K562 (cell line): Measurements from ENCODE around the gene PEX6. TPM values are rescaled to one million over a fixed set of nuclear protein-coding genes. Genes with fewer than 3 reads are reported as not detected.

ENCODE experiments used
- ATAC-seq: fragments of 200-7000 bp; cut with Tn5 transposase; 3 replicates; pipeline ENCODE4 v1.9.1; 2020; ENCODE audit warnings: moderate library complexity
- BruUV-seq: library from RNA; stranded (reverse); fragments of 400-500 nt; replicated peaks from 2 replicates; lab custom pipeline; 2021; lab: Mats Ljungman, UMichigan
- CTCF ChIA-PET: fragments of 300-600 bp; formaldehyde crosslinking; extraction: SDS; loops from one replicate; lab custom pipeline; 2021; ENCODE audit warnings: low intra/inter-chr PET ratio; lab: Yijun Ruan, JAX
- POLR2A ChIA-PET: fragments of 300-600, 350-650 bp; sonication (Branson Sonifier 250); formaldehyde crosslinking; extraction: SDS; loops from one replicate; lab custom pipeline; 2021; ENCODE audit warnings: antibody characterized with exemption, inconsistent platforms; lab: Yijun Ruan, JAX
- DNase-seq, 4 experiments: peaks; one replicate each; pipeline versions ENCODE4 v3.0.0 to v3.0.0-alpha.2; 2011 to 2018; ENCODE audit warnings: low spot score in 3 of 4, mixed read lengths in 3 of 4; ENCODE audit errors: extremely low read depth in 1 of 4
- FAIRE-seq: peaks from 2 replicates; lab custom pipeline; 2011; peaks lifted over from hg19 to GRCh38; lab: Jason Lieb, UNC
- H2AFZ ChIP-seq: 2 replicates; pipeline ENCODE4 v1.6.0; 2011; ENCODE audit warnings: low read depth, low read length, control low read depth, inconsistent platforms
- H3K27ac ChIP-seq: fragments of 200-600 bp; 3 replicates; pipeline ENCODE4 v1.8.0; 2011; ENCODE audit warnings: low read depth, mild to moderate bottlenecking, control low read depth, inconsistent platforms, low read length, moderate library complexity, mixed read lengths; ENCODE audit errors: extremely low read depth
- H3K27me3 ChIP-seq, 2 experiments: fragments of 300-600 bp in 1 of 2; 2 replicates in 1 of 2; 3 replicates in 1 of 2; pipeline versions ENCODE4 v1.6.0 to v1.8.0; 2011; ENCODE audit warnings: inconsistent platforms in 2 of 2, low read length in 2 of 2, mild to moderate bottlenecking in 1 of 2, mixed read lengths in 1 of 2, moderate library complexity in 1 of 2; ENCODE audit not compliant: control insufficient read depth in 2 of 2, insufficient read depth in 2 of 2
- H3K36me3 ChIP-seq: fragments of 300-600 bp; 3 replicates; pipeline ENCODE4 v1.8.0; 2011; ENCODE audit warnings: mild to moderate bottlenecking, low read length, inconsistent platforms; ENCODE audit not compliant: control insufficient read depth, insufficient read depth
- H3K4me1 ChIP-seq, 2 experiments: fragments of 200-600 bp in 1 of 2; replicated peaks in 1 of 2; 2 replicates in 1 of 2; 3 replicates in 1 of 2; pipeline versions ENCODE4 v1.5.1 to v1.8.0; 2011; ENCODE audit warnings: inconsistent platforms in 2 of 2, low read length in 2 of 2, mild to moderate bottlenecking in 1 of 2, mixed read lengths in 1 of 2, moderate library complexity in 1 of 2; ENCODE audit not compliant: control insufficient read depth in 2 of 2, insufficient read depth in 2 of 2
- H3K4me2 ChIP-seq: 2 replicates; pipeline ENCODE4 v1.6.1; 2011; ENCODE audit warnings: low read length, control low read depth, inconsistent platforms, mixed read lengths; ENCODE audit not compliant: insufficient read depth
- H3K4me3 ChIP-seq: fragments of 200-600 bp; sonication (generic), shearing (Covaris generic); 2 replicates; pipeline ENCODE4 v1.5.1; 2016; ENCODE audit warnings: control low read depth, inconsistent platforms
- H3K79me2 ChIP-seq: fragments of 200-600 bp; 3 replicates; pipeline ENCODE4 v1.8.0; 2011; ENCODE audit warnings: low read length, inconsistent platforms; ENCODE audit not compliant: control insufficient read depth, insufficient read depth
- H3K9ac ChIP-seq, 2 experiments: 2 replicates each; pipeline versions ENCODE4 v1.6.0 to v1.6.1; 2011; ENCODE audit warnings: low read depth in 2 of 2, low read length in 2 of 2, control low read depth in 1 of 2, inconsistent platforms in 1 of 2, mild to moderate bottlenecking in 1 of 2, mixed read lengths in 1 of 2; ENCODE audit not compliant: insufficient read depth in 1 of 2
- H3K9me1 ChIP-seq: one replicate; pipeline ENCODE4 v1.6.0; 2011; ENCODE audit warnings: inconsistent platforms, mild to moderate bottlenecking, low read length, moderate library complexity; ENCODE audit not compliant: control insufficient read depth, insufficient read depth
- H3K9me3 ChIP-seq: replicated peaks from 2 replicates; pipeline ENCODE4 v1.5.1; 2011; ENCODE audit warnings: low read depth, low read length, inconsistent platforms; ENCODE audit not compliant: control insufficient read depth, insufficient read depth
- H4K20me1 ChIP-seq: replicated peaks from 2 replicates; pipeline ENCODE4 v1.6.1; 2011; ENCODE audit warnings: low read length, inconsistent platforms, mixed read lengths; ENCODE audit not compliant: control insufficient read depth, insufficient read depth
- MAFF ChIP-seq: IDR thresholded peaks from 2 replicates; pipeline ENCODE4 v1.6.1; 2012; ENCODE audit warnings: low read length, improper control_type of control experiment
- RBM14 ChIP-seq: fragments of 200-400 bp; formaldehyde crosslinking; IDR thresholded peaks from 2 replicates; pipeline ENCODE4 v1.6.1; 2018; ENCODE audit warnings: low read depth, mild to moderate bottlenecking, low read length, moderate library complexity, borderline replicate concordance; ENCODE audit not compliant: insufficient read depth
- ZBTB33 ChIP-seq: sonication (generic); formaldehyde crosslinking; IDR thresholded peaks from 2 replicates; pipeline ENCODE4 v1.8.1; 2023; ENCODE audit warnings: mild to moderate bottlenecking, missing genetic modification reagents
- ZNF316 ChIP-seq: fragments of 450-650 bp; IDR thresholded peaks from 2 replicates; pipeline ENCODE4 v1.6.1; 2016
- WGBS: fragments of 100-300 bp; shearing (Covaris generic); methylation state at CpG from one replicate; pipeline ENCODE4 v1.1.6; 2016; ENCODE audit warnings: low coverage, mixed read lengths; ENCODE audit not compliant: insufficient coverage; ENCODE audit errors: missing lambda C conversion rate; 5-methylcytosine and 5-hydroxymethylcytosine counted together
- in situ Hi-C: fragments of 300-500 bp; cut with MboI; formaldehyde crosslinking; loops from 4 replicates; pipeline ENCODE4 v1.15.0; 2018; ENCODE audit warnings: inconsistent platforms, mixed read lengths
- intact Hi-C: fragments of 100-400 bp; cut with micrococcal nuclease; formaldehyde crosslinking; loops from 2 replicates; pipeline ENCODE4 v1.14.2; 2022
- polyA plus RNA-seq, 8 experiments: library from polyadenylated mRNA; depleted of rRNA in 4 of 8; stranded (reverse) in 5 of 8; unstranded in 3 of 8; fragments of >200 nt; fragmentation: Nextera tagmentation in 2 of 8; fragmentation: Illumina TruSeq in 1 of 8; extraction: Ambion mirVana in 2 of 8; extraction: Trizol in 1 of 8; gene quantifications; 2 replicates each; pipeline versions ENCODE4 v1.2.1 to v1.2.3, GENCODE V29; 2011 to 2014; ENCODE audit warnings: inconsistent platforms in 1 of 8, missing spikeins in 1 of 8
- total RNA-seq, 7 experiments: library from RNA; depleted of rRNA in 6 of 7; stranded (reverse); fragments of >200 nt in 6 of 7; fragmentation: Illumina TruSeq in 2 of 7; extraction: Trizol in 2 of 7; gene quantifications; 2 replicates each; pipeline versions ENCODE4 v1.2.1 to v1.2.3, GENCODE V29; 2011 to 2021; ENCODE audit warnings: low replicate concordance in 1 of 7

PEX6 gene
- total and polyA plus RNA-seq, 9 of the 15 experiments (the other 6 are each of a cell fraction or from before 2014, with no cell fraction given): 0.17 to 20.8 (median 6.9) TPM

DNA sequence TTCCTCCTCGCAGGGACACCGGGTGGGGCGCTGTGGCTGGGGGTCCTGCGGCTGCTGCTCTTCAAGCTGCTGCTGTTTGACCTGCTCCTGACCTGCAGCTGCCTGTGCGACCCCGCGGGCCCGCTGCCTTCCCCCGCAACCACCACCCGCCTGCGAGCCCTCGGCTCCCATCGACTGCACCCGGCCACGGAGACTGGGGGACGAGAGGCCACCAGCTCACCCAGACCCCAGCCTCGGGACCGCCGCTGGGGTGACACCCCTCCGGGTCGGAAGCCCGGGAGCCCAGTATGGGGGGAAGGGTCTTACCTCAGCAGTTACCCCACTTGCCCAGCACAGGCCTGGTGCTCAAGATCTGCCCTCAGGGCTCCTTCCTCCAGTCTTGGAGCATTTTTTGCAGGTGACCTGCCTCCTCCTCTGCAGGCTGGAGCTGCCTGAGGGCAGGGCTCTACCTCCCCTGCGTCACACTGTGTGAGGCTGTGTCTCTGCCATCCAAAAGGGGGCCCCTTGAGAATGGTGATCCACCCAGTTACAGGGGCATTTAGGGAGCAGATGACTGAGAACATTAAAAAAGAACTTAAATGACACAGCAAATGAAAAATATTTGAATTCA lies 53.6 kb downstream of the PEX6 start:
- H3K9ac ChIP-seq: peak overlapping the region in 1 of 2 experiments; percentile 65; a peak in 2 of 4 replicates
- H3K9me3 ChIP-seq: no peaks in the 10 kb centered on the region
- intact Hi-C loops: no loop called here
- no peak for FAIRE-seq
- no peaks in the 10 kb centered on the region for H3K27me3 ChIP-seq
- H3K9me1 ChIP-seq: no peaks in the 10 kb centered on the region
- peaks cover 19 to 27% of the 10 kb centered on the region in 2 experiments; a peak in 4 of 5 replicates for H3K4me1 ChIP-seq
- TF ChIP-seq RBM14: 0 out of 2 replicates have a peak, but pooled peaks have one; percentile 41
- peak; percentile 90 for TF ChIP-seq ZBTB33 (CRISPR knock-in tag)
- peak; percentile 49; the same call in 1 of the 2 replicates for TF ChIP-seq ZNF316
- no peak for TF ChIP-seq MAFF
- TF ChIP-seq, all 486 proteins: peak for 3
- 86% methylated on average over 22 of the region's 23 CpGs for WGBS
- no peak overlapping the region for H3K4me2 ChIP-seq
- H3K4me3 ChIP-seq: no peak overlapping the region
- peak overlapping the region; percentile 37; the same call in 1 of the 2 replicates for H2AFZ ChIP-seq
- ChIA-PET POLR2A (interaction anchor here (0.7 to 2.2 kb wide), 2 partner anchors 10 to 232 kb away, joined by 3 to 5 read pairs; no protein-coding TSS in a partner anchor), CTCF (no interaction called here)
- H3K36me3 ChIP-seq: no peaks in the 10 kb centered on the region
- in situ Hi-C loops: no loop called here
- ATAC-seq: no peak
- no peak overlapping the region for H3K27ac ChIP-seq
- H4K20me1 ChIP-seq: no peaks in the 10 kb centered on the region
- H3K79me2 ChIP-seq: peaks cover 8% of the 10 kb centered on the region
- DNase-seq: no peak
- BruUV-seq: no TSS peak
